Stimulated activated CD4-positive, alpha-beta T cell treated with anti-CD3 and anti-CD28 coated beads, Interleukin-1b, Interleukin-23, amount 100 ng/mL, for 48 hours (primary cell): ENCODE measurements around the gene LAMA3.

ENCODE experiments used
- DNase-seq: peaks from one replicate; pipeline ENCODE4 v3.0.0-alpha.2; 2020

Gene LAMA3

DNA sequence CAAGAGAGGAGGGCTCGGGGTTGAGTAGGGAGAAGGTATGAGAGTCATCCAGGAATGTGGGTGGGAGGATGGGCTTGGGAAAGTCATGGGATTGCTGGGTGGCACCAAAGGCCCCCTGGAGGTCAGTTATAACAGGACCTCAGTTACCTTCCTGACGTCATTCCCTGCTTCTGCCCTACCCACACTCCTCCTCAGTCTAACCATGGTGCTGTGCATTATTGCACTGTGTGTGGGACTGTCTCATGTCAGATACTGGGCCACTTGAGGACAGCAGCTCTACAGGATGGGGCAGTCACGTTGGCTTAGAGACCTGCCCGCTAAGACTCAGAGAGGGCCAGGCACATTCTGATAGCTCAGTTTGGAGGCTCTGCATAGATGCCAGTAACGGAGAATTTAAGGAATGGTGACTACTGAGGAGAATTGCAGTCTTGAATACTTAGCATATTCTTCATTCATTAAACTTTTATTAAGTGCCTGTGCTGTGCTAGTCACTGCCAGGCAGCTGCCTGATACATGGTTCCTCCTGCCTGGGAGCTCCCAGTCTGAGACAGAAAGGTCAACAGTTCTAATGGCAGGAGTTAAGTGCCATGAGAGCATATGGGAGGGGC lies 90.5 kb downstream of the LAMA3 start:
- DNase-seq: no peak

DNA sequence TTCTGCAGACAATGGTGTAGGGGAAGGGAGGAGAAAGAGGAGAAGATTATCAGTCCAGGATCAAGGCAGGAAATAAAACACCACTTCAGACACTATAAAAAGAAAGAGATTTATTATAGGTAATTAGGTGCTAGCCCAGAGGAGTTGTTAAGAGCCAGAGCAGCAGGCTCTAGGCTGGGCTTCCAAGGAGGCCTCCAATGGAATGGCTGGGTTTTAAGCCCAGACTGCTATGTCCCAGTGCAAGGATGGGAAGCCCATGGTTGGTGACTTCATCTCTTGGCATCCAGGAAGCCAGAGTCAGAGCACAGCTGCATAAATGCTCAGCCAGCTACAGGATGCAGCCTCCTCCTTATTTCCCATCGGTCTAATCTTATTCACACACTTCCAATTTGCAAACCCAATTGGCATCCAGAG lies 95.6 kb downstream of the LAMA3 start:
- no peak for DNase-seq

GRCh38 chr18:23793051-23793450 lies 103.8 kb downstream of the LAMA3 start:
- DNase-seq: no peak

- DNase-seq: no peak
Measured at GRCh38 chr18:23793985-23794867, 105.0 kb downstream of the LAMA3 start.

DNA sequence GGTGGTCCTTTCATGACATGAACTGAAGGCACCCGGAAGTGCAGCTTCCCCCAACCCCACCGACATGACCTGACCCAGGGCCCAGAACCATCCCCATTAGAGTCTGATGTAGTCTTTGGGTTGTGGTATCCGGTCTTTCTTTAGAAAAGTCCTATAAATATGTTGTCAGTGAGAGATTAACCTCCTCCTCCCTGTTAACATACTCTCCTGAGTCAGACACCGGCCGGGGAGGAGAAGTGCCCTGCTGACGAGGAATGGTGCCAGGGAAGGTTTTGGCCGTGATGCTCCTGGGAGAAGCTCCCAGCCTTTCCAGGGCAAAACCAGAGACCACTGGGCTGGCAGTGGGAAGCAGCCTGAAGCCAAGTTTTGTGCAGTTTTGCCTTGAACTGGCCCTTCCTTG lies 109.0 kb downstream of the LAMA3 start:
- DNase-seq: no peak

- no peak for DNase-seq
Measured at GRCh38 chr18:23798824-23799223, 109.6 kb downstream of the LAMA3 start.

GRCh38 chr18:23799540-23799939 lies 110.3 kb downstream of the LAMA3 start:
- no peak for DNase-seq

GRCh38 chr18:23800902-23801301 lies 111.6 kb downstream of the LAMA3 start:
- no peak for DNase-seq

GRCh38 chr18:23802817-23803216 lies 113.6 kb downstream of the LAMA3 start:
- no peak for DNase-seq

DNA sequence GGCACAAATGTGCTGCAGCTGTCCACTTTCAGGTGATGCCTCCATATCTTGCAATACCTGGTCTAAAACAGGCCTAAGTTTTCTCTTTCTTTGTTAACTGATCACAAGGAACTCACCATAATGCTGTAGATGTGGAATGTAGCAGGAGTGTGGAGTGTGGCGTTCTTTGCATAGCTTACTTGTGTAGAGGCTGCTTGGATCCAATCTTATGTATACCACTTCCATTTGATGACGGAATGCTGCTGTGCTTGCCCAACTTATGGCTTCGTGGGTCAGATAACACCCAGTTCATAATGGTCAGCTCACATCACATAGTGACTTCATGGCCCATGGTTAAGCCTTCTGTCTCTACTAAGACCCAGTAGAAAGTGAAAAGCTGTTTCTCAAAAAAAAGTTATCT lies 114.5 kb downstream of the LAMA3 start:
- no peak for DNase-seq

DNA sequence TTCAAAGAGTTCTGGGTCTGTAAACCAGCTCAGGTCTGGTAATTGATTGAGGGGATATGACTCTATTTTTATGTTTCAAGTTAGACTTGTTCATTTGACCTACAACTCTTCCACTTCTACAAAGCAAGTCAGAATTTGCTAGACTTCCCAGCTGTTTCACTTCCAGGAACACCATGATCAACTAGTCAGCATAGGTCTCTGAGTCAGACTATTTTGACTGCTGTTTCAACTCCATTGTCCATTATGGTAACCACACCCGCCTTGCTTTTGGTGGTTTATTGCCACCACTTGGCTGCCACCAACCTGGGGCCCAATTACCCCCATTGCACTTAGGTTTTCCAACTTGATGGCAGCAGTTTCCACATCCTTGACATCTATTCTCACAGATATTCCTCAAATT lies 116.6 kb downstream of the LAMA3 start:
- DNase-seq: no peak

DNA sequence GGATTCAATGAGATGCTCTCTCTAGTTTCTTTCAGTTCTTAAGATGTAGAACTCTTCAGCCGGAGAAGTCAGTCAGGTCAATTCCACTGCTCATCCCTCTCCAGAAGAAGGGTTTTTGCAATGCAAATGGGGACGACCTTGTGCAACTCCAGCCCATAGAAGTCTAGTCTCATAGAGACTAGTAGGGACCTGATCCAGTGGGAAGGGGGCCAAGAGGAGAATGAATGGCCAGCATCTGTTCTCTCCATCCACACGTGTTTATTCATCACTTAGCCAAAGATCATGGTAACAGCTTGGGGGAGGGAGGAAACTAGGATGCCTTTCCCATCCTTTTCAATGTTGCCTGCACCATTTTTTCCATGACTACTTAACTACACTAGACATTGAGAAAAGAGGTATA lies 120.2 kb downstream of the LAMA3 start:
- DNase-seq: no peak

DNA sequence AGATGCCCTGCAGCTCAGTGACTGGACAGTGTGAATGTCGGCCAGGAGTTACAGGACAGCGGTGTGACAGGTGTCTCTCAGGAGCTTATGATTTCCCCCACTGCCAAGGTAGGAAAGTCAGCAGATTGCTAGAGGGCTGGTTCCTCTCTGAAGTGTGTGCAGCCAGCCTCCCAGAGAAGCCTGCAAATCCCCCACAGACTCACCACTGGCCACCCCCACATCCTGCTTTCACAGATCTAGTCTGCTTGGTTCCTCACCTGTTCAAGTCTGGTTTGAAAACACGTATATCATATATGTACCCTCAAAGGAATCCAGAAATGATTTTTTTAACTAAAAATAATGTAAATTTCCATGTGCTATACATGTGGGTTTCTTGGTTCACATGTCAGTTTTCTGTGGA lies 121.1 kb downstream of the LAMA3 start:
- DNase-seq: no peak

DNA sequence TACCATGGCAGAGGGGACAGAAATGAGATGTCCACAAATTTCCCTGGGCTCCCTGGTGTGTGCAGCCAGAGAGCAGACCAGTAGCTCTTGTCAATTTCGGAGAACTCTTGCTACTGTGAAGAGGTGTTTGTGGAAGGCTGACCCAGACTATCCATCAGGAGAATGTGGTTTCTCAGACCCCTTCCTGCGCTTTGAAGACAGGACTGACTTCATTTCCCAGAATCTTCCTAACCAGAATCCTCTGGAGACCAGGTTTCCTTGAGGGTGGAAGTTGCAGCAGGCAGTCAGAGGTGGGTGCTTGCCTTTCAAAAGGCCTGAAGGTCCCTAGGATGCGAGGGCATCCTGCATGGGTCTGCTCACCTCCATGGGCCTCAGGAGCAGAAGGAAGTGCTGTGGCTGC lies 121.9 kb downstream of the LAMA3 start:
- no peak for DNase-seq

DNA sequence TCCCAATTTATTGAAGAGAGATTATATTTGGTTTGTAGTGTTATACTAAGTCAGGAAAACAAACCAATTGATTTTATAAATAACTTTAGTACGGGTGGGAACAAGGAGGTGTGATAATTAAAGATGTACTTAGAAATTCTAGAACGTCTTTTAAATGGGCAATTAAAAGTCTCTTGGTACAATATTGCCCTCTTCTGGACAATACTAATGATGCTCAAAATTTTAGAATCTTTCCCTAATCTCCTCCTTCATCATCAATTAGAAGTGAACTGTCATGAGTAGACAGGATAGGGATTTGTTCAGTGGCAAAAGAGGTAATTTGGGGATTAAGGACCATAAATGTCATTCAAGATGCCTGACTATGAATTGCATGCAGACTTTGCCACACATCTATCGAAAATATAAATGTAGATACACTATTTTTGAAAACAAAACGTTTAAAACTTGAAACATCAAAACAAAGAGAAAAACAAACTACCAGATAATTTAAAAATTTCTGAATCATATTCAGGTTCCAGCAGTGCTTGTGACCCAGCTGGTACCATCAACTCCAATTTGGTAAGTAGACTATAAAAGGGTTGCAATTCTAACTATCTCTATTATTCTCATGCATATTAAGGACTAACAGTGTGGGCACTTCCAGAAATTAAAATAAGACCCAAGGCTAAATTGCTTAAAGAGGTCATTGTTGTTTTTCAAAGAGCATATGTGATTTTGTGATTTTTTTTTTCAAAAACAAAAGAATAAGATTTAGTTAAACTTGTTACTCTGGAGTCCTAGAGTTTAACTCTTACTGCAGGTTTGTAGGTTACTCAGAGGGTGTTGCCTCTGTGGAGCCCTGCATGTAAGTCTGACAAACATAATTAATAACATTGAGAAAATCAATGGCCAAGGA lies 123.5 kb downstream of the LAMA3 start:
- no peak for DNase-seq

DNA sequence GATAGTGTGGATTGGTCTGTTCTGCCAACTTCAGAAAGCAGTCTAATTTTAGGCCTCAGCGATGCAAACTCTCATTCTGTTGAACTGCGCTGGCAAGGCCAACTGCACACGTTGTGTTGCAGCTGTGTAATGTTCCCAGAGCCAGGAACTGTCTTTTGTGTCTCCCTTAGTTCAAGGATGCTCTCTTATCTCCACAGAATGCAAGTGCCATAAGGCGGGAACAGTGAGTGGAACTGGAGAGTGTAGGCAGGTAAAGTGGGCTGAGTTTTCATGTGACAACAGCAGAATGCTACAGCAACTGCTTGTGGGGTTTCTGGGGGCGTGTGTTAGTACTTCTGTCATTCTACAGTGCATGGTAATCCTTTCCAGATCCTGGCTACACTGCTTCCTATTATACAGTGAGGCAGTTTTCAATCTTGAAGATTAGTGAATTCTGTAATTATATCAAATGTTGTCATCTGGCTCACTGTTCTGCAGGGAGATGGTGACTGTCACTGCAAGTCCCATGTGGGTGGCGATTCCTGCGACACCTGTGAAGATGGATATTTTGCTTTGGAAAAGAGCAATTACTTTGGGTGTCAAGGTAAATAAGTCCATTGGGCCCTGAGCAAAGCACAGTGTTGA lies 125.8 kb downstream of the LAMA3 start:
- DNase-seq: no peak

GRCh38 chr18:23816021-23816420 lies 126.8 kb downstream of the LAMA3 start:
- DNase-seq: no peak

- DNase-seq: no peak
Measured at GRCh38 chr18:23816740-23817139, 127.5 kb downstream of the LAMA3 start.

DNA sequence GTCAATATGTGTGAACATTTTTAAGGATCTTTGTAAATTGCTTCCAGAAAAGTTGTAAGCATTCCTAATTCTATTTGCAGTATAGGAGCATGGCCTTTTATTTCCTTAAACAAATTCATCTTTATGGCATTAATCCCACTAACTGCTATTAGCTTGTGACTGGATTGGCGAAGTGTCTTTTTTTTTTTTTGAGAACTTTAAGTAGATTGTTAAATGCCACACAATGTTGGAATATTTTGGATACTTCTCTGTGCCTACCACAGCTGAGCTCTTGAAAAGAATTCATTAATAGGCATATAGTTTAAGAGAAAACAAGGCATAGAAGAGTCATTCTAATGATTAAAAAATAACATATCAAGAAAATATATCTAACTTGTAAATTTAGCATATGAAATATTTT lies 129.7 kb downstream of the LAMA3 start:
- DNase-seq: no peak

DNA sequence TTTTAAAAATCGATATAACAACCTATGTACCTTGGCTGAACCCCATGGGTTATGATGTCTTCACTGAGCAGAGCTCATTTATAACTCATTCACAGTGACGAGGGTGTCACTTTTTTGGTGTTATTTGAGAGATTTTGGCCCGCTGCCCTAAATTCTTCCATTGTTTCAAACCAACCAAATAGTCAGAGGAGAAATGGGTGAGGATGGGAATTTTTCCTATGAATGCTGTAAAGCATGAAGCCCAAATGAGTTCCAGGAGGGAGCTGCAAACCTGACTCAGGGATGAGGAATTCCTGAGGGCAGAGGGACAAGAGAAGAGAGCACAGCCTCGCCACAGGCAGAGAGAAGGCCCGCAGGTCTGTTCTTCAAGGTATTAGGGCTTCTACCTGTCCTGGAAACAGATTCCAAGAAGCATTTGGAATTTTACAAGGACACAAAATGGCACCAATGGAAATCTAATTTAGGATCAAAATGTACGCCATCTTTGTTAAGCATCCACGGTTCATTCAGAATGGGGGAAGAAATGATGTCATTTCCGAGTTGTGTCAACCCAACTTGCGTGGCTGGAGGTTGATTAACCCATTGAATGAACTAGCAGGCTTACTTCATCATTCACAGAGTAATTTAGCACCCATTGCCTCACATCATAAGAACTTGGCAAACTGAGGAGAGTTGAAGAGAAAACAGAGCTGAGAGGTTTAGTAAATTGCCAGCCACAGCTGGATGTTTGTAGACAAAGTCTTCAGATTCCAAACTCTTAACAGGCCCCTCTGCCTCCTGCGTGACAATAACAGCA lies 133.5 kb downstream of the LAMA3 start:
- no peak for DNase-seq

GRCh38 chr18:23824240-23824639 lies 135.0 kb downstream of the LAMA3 start:
- DNase-seq: no peak

- no peak for DNase-seq
Measured at GRCh38 chr18:23824669-23825068, 135.4 kb downstream of the LAMA3 start.
